K562 (cell line): ENCODE measurements around the gene BRD7. TPM values are rescaled to one million over a fixed set of nuclear protein-coding genes. Genes with fewer than 3 reads are reported as not detected.

Source experiments
- ATAC-seq: fragments of 200-7000 bp; cut with Tn5 transposase; 3 replicates; pipeline ENCODE4 v1.9.1; 2020; ENCODE audit warnings: moderate library complexity
- BruUV-seq: library from RNA; stranded (reverse); fragments of 400-500 nt; replicated peaks from 2 replicates; lab custom pipeline; 2021; lab: Mats Ljungman, UMichigan
- CTCF ChIA-PET: fragments of 300-600 bp; formaldehyde crosslinking; extraction: SDS; loops from one replicate; lab custom pipeline; 2021; ENCODE audit warnings: low intra/inter-chr PET ratio; lab: Yijun Ruan, JAX
- POLR2A ChIA-PET: fragments of 300-600, 350-650 bp; sonication (Branson Sonifier 250); formaldehyde crosslinking; extraction: SDS; loops from one replicate; lab custom pipeline; 2021; ENCODE audit warnings: antibody characterized with exemption, inconsistent platforms; lab: Yijun Ruan, JAX
- DNase-seq, 4 experiments: peaks; one replicate each; pipeline versions ENCODE4 v3.0.0 to v3.0.0-alpha.2; 2011 to 2018; ENCODE audit warnings: low spot score in 3 of 4, mixed read lengths in 3 of 4; ENCODE audit errors: extremely low read depth in 1 of 4
- FAIRE-seq: peaks from 2 replicates; lab custom pipeline; 2011; peaks lifted over from hg19 to GRCh38; lab: Jason Lieb, UNC
- H2AFZ ChIP-seq: 2 replicates; pipeline ENCODE4 v1.6.0; 2011; ENCODE audit warnings: low read depth, low read length, control low read depth, inconsistent platforms
- H3K27ac ChIP-seq: fragments of 200-600 bp; 3 replicates; pipeline ENCODE4 v1.8.0; 2011; ENCODE audit warnings: low read depth, mild to moderate bottlenecking, control low read depth, inconsistent platforms, low read length, moderate library complexity, mixed read lengths; ENCODE audit errors: extremely low read depth
- H3K27me3 ChIP-seq, 2 experiments: fragments of 300-600 bp in 1 of 2; 2 replicates in 1 of 2; 3 replicates in 1 of 2; pipeline versions ENCODE4 v1.6.0 to v1.8.0; 2011; ENCODE audit warnings: inconsistent platforms in 2 of 2, low read length in 2 of 2, mild to moderate bottlenecking in 1 of 2, mixed read lengths in 1 of 2, moderate library complexity in 1 of 2; ENCODE audit not compliant: control insufficient read depth in 2 of 2, insufficient read depth in 2 of 2
- H3K36me3 ChIP-seq: fragments of 300-600 bp; 3 replicates; pipeline ENCODE4 v1.8.0; 2011; ENCODE audit warnings: mild to moderate bottlenecking, low read length, inconsistent platforms; ENCODE audit not compliant: control insufficient read depth, insufficient read depth
- H3K4me1 ChIP-seq, 2 experiments: fragments of 200-600 bp in 1 of 2; replicated peaks in 1 of 2; 2 replicates in 1 of 2; 3 replicates in 1 of 2; pipeline versions ENCODE4 v1.5.1 to v1.8.0; 2011; ENCODE audit warnings: inconsistent platforms in 2 of 2, low read length in 2 of 2, mild to moderate bottlenecking in 1 of 2, mixed read lengths in 1 of 2, moderate library complexity in 1 of 2; ENCODE audit not compliant: control insufficient read depth in 2 of 2, insufficient read depth in 2 of 2
- H3K4me2 ChIP-seq: 2 replicates; pipeline ENCODE4 v1.6.1; 2011; ENCODE audit warnings: low read length, control low read depth, inconsistent platforms, mixed read lengths; ENCODE audit not compliant: insufficient read depth
- H3K4me3 ChIP-seq: fragments of 200-600 bp; sonication (generic), shearing (Covaris generic); 2 replicates; pipeline ENCODE4 v1.5.1; 2016; ENCODE audit warnings: control low read depth, inconsistent platforms
- H3K79me2 ChIP-seq: fragments of 200-600 bp; 3 replicates; pipeline ENCODE4 v1.8.0; 2011; ENCODE audit warnings: low read length, inconsistent platforms; ENCODE audit not compliant: control insufficient read depth, insufficient read depth
- H3K9ac ChIP-seq, 2 experiments: 2 replicates each; pipeline versions ENCODE4 v1.6.0 to v1.6.1; 2011; ENCODE audit warnings: low read depth in 2 of 2, low read length in 2 of 2, control low read depth in 1 of 2, inconsistent platforms in 1 of 2, mild to moderate bottlenecking in 1 of 2, mixed read lengths in 1 of 2; ENCODE audit not compliant: insufficient read depth in 1 of 2
- H3K9me1 ChIP-seq: one replicate; pipeline ENCODE4 v1.6.0; 2011; ENCODE audit warnings: inconsistent platforms, mild to moderate bottlenecking, low read length, moderate library complexity; ENCODE audit not compliant: control insufficient read depth, insufficient read depth
- H3K9me3 ChIP-seq: replicated peaks from 2 replicates; pipeline ENCODE4 v1.5.1; 2011; ENCODE audit warnings: low read depth, low read length, inconsistent platforms; ENCODE audit not compliant: control insufficient read depth, insufficient read depth
- H4K20me1 ChIP-seq: replicated peaks from 2 replicates; pipeline ENCODE4 v1.6.1; 2011; ENCODE audit warnings: low read length, inconsistent platforms, mixed read lengths; ENCODE audit not compliant: control insufficient read depth, insufficient read depth
- ARNT ChIP-seq, 2 experiments: fragments of 450-650 bp; IDR thresholded peaks; 2 replicates each; pipeline ENCODE4 v1.6.1; 2016; ENCODE audit warnings: mild to moderate bottlenecking in 1 of 2
- DPF2 ChIP-seq: fragments of 450-650 bp; IDR thresholded peaks from 2 replicates; pipeline ENCODE4 v1.6.1; 2016
- HMG20A ChIP-seq: fragments of 450-650 bp; formaldehyde crosslinking; conservative IDR thresholded peaks from 2 replicates; pipeline ENCODE4 v1.4.0; 2020; ENCODE audit warnings: mild to moderate bottlenecking, mixed read lengths
- MAFK ChIP-seq: IDR thresholded peaks from 2 replicates; pipeline ENCODE4 v1.6.1; 2011; ENCODE audit warnings: low read length, improper control_type of control experiment
- NFIX ChIP-seq: fragments of 250-450 bp; sonication (Bioruptor Pico); IDR thresholded peaks from 2 replicates; pipeline ENCODE4 v1.4.0; 2020; ENCODE audit warnings: low read depth, mild to moderate bottlenecking, moderate library complexity
- NR2F6 ChIP-seq: fragments of 450-650 bp; formaldehyde crosslinking; IDR thresholded peaks from 2 replicates; pipeline ENCODE4 v1.4.0; 2020; ENCODE audit warnings: mild to moderate bottlenecking
- POLR2G ChIP-seq: fragments of 200-400 bp; formaldehyde crosslinking; IDR thresholded peaks from 2 replicates; pipeline ENCODE4 v1.6.1; 2017; ENCODE audit warnings: low read depth, mild to moderate bottlenecking, antibody characterized with exemption, low read length, moderate library complexity
- RBFOX2 ChIP-seq: fragments of 200-400 bp; formaldehyde crosslinking; IDR thresholded peaks from 2 replicates; pipeline ENCODE4 v1.6.1; 2017; ENCODE audit warnings: low read depth, mild to moderate bottlenecking, low read length, moderate library complexity
- RBM22 ChIP-seq: fragments of 200-400 bp; formaldehyde crosslinking; IDR thresholded peaks from 2 replicates; pipeline ENCODE4 v1.6.1; 2018; ENCODE audit warnings: low read length, low read depth; ENCODE audit not compliant: poor library complexity, severe bottlenecking
- RBM25 ChIP-seq: fragments of 200-400 bp; formaldehyde crosslinking; IDR thresholded peaks from 2 replicates; pipeline ENCODE4 v1.6.1; 2018; ENCODE audit warnings: low read length, low read depth, moderate library complexity; ENCODE audit not compliant: severe bottlenecking
- SIN3B ChIP-seq: fragments of 450-650 bp; IDR thresholded peaks from 2 replicates; pipeline ENCODE4 v1.6.1; 2017; ENCODE audit warnings: low read depth, mild to moderate bottlenecking, moderate library complexity
- ZNF121 ChIP-seq: sonication (generic); formaldehyde crosslinking; conservative IDR thresholded peaks from 2 replicates; pipeline ENCODE4 v1.8.0; 2022; ENCODE audit warnings: missing genetic modification reagents
- ZNF217 ChIP-seq: sonication (generic); formaldehyde crosslinking; IDR thresholded peaks from 2 replicates; pipeline ENCODE4 v1.8.0; 2022; ENCODE audit warnings: mild to moderate bottlenecking, missing genetic modification reagents
- ZNF408 ChIP-seq: fragments of 250-450 bp; sonication (Bioruptor Pico); IDR thresholded peaks from 2 replicates; pipeline ENCODE4 v1.4.0; 2020; ENCODE audit warnings: low read depth, mild to moderate bottlenecking, moderate library complexity
- ZNF444 ChIP-seq: fragments of 250-450 bp; sonication (Bioruptor Pico); IDR thresholded peaks from 2 replicates; pipeline ENCODE4 v1.4.0; 2020; ENCODE audit warnings: mild to moderate bottlenecking, moderate library complexity
- ZNF584 ChIP-seq: fragments of 200-800 bp; sonication (Bioruptor generic); IDR thresholded peaks from 2 replicates; pipeline ENCODE4 v1.6.1; 2016; ENCODE audit warnings: low read depth, mild to moderate bottlenecking, missing genetic modification characterization, missing compliant biosample characterization
- WGBS: fragments of 100-300 bp; shearing (Covaris generic); methylation state at CpG from one replicate; pipeline ENCODE4 v1.1.6; 2016; ENCODE audit warnings: low coverage, mixed read lengths; ENCODE audit not compliant: insufficient coverage; ENCODE audit errors: missing lambda C conversion rate; 5-methylcytosine and 5-hydroxymethylcytosine counted together
- in situ Hi-C: fragments of 300-500 bp; cut with MboI; formaldehyde crosslinking; loops from 4 replicates; pipeline ENCODE4 v1.15.0; 2018; ENCODE audit warnings: inconsistent platforms, mixed read lengths
- intact Hi-C: fragments of 100-400 bp; cut with micrococcal nuclease; formaldehyde crosslinking; loops from 2 replicates; pipeline ENCODE4 v1.14.2; 2022
- polyA plus RNA-seq, 8 experiments: library from polyadenylated mRNA; depleted of rRNA in 4 of 8; stranded (reverse) in 5 of 8; unstranded in 3 of 8; fragments of >200 nt; fragmentation: Nextera tagmentation in 2 of 8; fragmentation: Illumina TruSeq in 1 of 8; extraction: Ambion mirVana in 2 of 8; extraction: Trizol in 1 of 8; gene quantifications; 2 replicates each; pipeline versions ENCODE4 v1.2.1 to v1.2.3, GENCODE V29; 2011 to 2014; ENCODE audit warnings: inconsistent platforms in 1 of 8, missing spikeins in 1 of 8
- total RNA-seq, 7 experiments: library from RNA; depleted of rRNA in 6 of 7; stranded (reverse); fragments of >200 nt in 6 of 7; fragmentation: Illumina TruSeq in 2 of 7; extraction: Trizol in 2 of 7; gene quantifications; 2 replicates each; pipeline versions ENCODE4 v1.2.1 to v1.2.3, GENCODE V29; 2011 to 2021; ENCODE audit warnings: low replicate concordance in 1 of 7
- TF ChIP-seq, protein P1 (sequence below): fragments of 450-650 bp; IDR thresholded peaks from 2 replicates; pipeline ENCODE4 v1.6.1; 2017; ENCODE audit warnings: mild to moderate bottlenecking, moderate library complexity
- TF ChIP-seq, protein P2 (sequence below): fragments of 450-650 bp; IDR thresholded peaks from 2 replicates; pipeline ENCODE4 v1.6.1; 2016; ENCODE audit warnings: antibody characterized with exemption
- TF ChIP-seq, protein P3 (sequence below): fragments of 250-450 bp; sonication (Bioruptor Pico); IDR thresholded peaks from 2 replicates; pipeline ENCODE4 v1.8.0; 2021; ENCODE audit warnings: moderate library complexity, mild to moderate bottlenecking, inconsistent platforms
- TF ChIP-seq, protein P4 (sequence below): sonication (generic); formaldehyde crosslinking; IDR thresholded peaks from 2 replicates; pipeline ENCODE4 v1.8.0; 2022; ENCODE audit warnings: missing genetic modification reagents, mild to moderate bottlenecking, borderline replicate concordance

Gene BRD7
- total and polyA plus RNA-seq, 9 of the 15 experiments (the other 6 are each of a cell fraction or from before 2014, with no cell fraction given), result 20.6 to 101 (median 68.7) TPM

DNA sequence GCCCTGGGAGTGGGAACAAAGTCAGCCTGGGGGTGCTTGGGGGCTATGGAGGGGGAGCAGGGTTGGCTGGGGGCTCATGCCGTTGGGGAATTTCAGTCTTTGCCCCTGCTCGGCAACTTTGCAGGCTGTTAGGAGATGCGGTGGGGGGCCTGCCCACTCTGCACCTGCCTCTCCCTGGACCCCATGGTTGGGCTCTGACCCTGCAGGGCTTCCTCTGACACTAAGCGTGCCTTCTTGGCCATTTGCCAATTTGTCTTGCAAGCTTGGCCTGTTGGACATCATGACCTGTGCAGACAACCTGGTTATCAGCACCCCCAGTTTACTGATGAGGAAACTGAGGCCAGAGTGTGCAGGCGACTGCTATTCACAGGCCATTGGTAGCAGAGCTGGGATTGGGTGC is 87.9 kb downstream of the BRD7 start:
- no peak overlapping the region for H2AFZ ChIP-seq
- CTCF ChIA-PET, result no interaction called here
- intact Hi-C loops (no loop called here), in situ Hi-C loops (no loop called here)
- peaks cover 12% of the 10 kb centered on the region for H3K9me1 ChIP-seq
- H3K4me1 ChIP-seq, result peaks cover 43 to 51% of the 10 kb centered on the region in 2 experiments
- H3K9ac ChIP-seq, result peak overlapping the region in 1 of 2 experiments; percentile 84; a peak in 1 of 4 replicates
- WGBS, result 89% methylated on average over 2 of the region's 5 CpGs
- H3K36me3 ChIP-seq, result peaks cover 50% of the 10 kb centered on the region
- POLR2A ChIA-PET, result interaction anchor here (1.2 to 3.8 kb wide), 2 partner anchors 12 to 256 kb away, joined by 3 to 13 read pairs; partner anchors contain the start of gene CNEP1R1
- no peak overlapping the region; the same call in 1 of the 2 replicates for H3K4me2 ChIP-seq
- BruUV-seq, result no TSS peak
- H3K79me2 ChIP-seq, result peaks cover 98% of the 10 kb centered on the region
- DNase-seq, result no peak
- FAIRE-seq, result no peak
- H3K27me3 ChIP-seq, result no peaks in the 10 kb centered on the region
- ATAC-seq, result no peak
- no peaks in the 10 kb centered on the region; the same call in 1 of the 2 replicates for H3K9me3 ChIP-seq
- no peak overlapping the region for H3K27ac ChIP-seq
- no peak overlapping the region for H3K4me3 ChIP-seq
- peaks cover 34% of the 10 kb centered on the region for H4K20me1 ChIP-seq
- TF ChIP-seq HMG20A (CRISPR knock-in tag), result no peak
- 0 out of 2 replicates have a peak, but pooled peaks have one; percentile 7 for TF ChIP-seq POLR2G
- peak; percentile 99 for TF ChIP-seq ZNF121 (CRISPR knock-in tag)
- peak; percentile 2; the same call in 1 of the 2 replicates for TF ChIP-seq RBFOX2
- no peak for TF ChIP-seq SIN3B
- TF ChIP-seq RBM25, result peak; percentile 31
- TF ChIP-seq, protein P1, sequence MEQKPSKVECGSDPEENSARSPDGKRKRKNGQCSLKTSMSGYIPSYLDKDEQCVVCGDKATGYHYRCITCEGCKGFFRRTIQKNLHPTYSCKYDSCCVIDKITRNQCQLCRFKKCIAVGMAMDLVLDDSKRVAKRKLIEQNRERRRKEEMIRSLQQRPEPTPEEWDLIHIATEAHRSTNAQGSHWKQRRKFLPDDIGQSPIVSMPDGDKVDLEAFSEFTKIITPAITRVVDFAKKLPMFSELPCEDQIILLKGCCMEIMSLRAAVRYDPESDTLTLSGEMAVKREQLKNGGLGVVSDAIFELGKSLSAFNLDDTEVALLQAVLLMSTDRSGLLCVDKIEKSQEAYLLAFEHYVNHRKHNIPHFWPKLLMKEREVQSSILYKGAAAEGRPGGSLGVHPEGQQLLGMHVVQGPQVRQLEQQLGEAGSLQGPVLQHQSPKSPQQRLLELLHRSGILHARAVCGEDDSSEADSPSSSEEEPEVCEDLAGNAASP, result no peak
- TF ChIP-seq RBM22, result no peak
- TF ChIP-seq ARNT (IDR thresholded peaks at IDR 0.05), result no peak
- no peak for TF ChIP-seq MAFK
- TF ChIP-seq NFIX, result peak; percentile 72
- TF ChIP-seq, protein P2, sequence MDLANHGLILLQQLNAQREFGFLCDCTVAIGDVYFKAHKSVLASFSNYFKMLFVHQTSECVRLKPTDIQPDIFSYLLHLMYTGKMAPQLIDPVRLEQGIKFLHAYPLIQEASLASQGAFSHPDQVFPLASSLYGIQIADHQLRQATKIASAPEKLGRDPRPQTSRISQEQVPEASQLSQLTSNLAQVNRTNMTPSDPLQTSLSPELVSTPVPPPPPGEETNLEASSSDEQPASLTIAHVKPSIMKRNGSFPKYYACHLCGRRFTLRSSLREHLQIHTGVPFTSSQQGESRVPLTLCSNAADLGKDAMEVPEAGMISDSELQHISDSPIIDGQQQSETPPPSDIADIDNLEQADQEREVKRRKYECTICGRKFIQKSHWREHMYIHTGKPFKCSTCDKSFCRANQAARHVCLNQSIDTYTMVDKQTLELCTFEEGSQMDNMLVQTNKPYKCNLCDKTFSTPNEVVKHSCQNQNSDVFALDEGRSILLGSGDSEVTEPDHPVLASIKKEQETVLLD, result no peak
- no peak for TF ChIP-seq ZNF444 (CRISPR knock-in tag)
- no peak for TF ChIP-seq DPF2
- TF ChIP-seq, protein P3, sequence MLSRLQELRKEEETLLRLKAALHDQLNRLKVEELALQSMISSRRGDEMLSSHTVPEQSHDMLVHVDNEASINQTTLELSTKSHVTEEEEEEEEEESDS (CRISPR knock-in tag), result no peak
- TF ChIP-seq, protein P4, sequence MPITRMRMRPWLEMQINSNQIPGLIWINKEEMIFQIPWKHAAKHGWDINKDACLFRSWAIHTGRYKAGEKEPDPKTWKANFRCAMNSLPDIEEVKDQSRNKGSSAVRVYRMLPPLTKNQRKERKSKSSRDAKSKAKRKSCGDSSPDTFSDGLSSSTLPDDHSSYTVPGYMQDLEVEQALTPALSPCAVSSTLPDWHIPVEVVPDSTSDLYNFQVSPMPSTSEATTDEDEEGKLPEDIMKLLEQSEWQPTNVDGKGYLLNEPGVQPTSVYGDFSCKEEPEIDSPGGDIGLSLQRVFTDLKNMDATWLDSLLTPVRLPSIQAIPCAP (CRISPR knock-in tag), result no peak
- no peak for TF ChIP-seq ZNF217 (CRISPR knock-in tag)
- no peak for TF ChIP-seq NR2F6 (CRISPR knock-in tag)
- no peak for TF ChIP-seq ZNF584 (CRISPR knock-in tag)
- no peak for TF ChIP-seq ZNF408 (CRISPR knock-in tag)
